GM21526 (cell line): ENCODE results near the gene MGST3.
"Not testable (repeated sequence)": the region's sequence is repeated elsewhere in the genome, so short reads cannot be mapped to it uniquely, and the experiment has no call there.

Experiments used
- ATAC-seq: cut with Tn5 transposase; IDR thresholded peaks from one replicate; pipeline ENCODE4 v1.9.1; 2021; ENCODE audit warnings: moderate library complexity; ENCODE audit not compliant: unreplicated experiment, low FRiP score

MGST3 gene

GRCh38 chr1:165695031-165695430 is 64.0 kb downstream of the MGST3 start:
- ATAC-seq: no peak

- ATAC-seq: no peak
These were observed 65.6 kb downstream of the MGST3 start for GRCh38 chr1:165696625-165697100.

GRCh38 chr1:165697491-165697880 is 66.5 kb downstream of the MGST3 start:
- ATAC-seq: no peak

- ATAC-seq: peak; percentile 88
These were observed 67.1 kb downstream of the MGST3 start, which contains the start of gene ALDH9A1 for GRCh38 chr1:165697881-165698760. TSS of gene ALDH9A1 (minus strand) at chr1:165698562. CDS start at chr1:165698558, 4 bp downstream.

- no peak for ATAC-seq
These were observed 67.7 kb downstream of the MGST3 start for GRCh38 chr1:165698761-165699052.

GRCh38 chr1:165699577-165699976 is 68.5 kb downstream of the MGST3 start:
- no peak for ATAC-seq

GRCh38 chr1:165701922-165702321 is 70.9 kb downstream of the MGST3 start:
- not testable (repeated sequence) for ATAC-seq

- ATAC-seq: no peak
These were observed 72.6 kb downstream of the MGST3 start for GRCh38 chr1:165703648-165704047.
